Retinal pigment epithelial cell (primary cell): ENCODE results near the gene C1orf198.

Experiments used
- DNase-seq: peaks from one replicate; pipeline ENCODE4 v3.0.0-alpha.2; 2010; ENCODE audit warnings: low read depth
- H3K4me3 ChIP-seq: 2 replicates; pipeline ENCODE4 v1.5.1; 2011; ENCODE audit warnings: mild to moderate bottlenecking, low read length, control low read depth, moderate library complexity
- TF ChIP-seq, protein P1 (sequence below): conservative IDR thresholded peaks from 2 replicates; pipeline ENCODE4 v1.5.1; 2011; ENCODE audit warnings: low read depth, low read length, control low read depth, inconsistent platforms

C1orf198 gene

GRCh38 chr1:230861489-230861888 lies 6.8 kb downstream of the C1orf198 start:
- no peak for DNase-seq
- TF ChIP-seq, protein P1, sequence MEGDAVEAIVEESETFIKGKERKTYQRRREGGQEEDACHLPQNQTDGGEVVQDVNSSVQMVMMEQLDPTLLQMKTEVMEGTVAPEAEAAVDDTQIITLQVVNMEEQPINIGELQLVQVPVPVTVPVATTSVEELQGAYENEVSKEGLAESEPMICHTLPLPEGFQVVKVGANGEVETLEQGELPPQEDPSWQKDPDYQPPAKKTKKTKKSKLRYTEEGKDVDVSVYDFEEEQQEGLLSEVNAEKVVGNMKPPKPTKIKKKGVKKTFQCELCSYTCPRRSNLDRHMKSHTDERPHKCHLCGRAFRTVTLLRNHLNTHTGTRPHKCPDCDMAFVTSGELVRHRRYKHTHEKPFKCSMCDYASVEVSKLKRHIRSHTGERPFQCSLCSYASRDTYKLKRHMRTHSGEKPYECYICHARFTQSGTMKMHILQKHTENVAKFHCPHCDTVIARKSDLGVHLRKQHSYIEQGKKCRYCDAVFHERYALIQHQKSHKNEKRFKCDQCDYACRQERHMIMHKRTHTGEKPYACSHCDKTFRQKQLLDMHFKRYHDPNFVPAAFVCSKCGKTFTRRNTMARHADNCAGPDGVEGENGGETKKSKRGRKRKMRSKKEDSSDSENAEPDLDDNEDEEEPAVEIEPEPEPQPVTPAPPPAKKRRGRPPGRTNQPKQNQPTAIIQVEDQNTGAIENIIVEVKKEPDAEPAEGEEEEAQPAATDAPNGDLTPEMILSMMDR = peak; percentile 29
- H3K4me3 ChIP-seq = no peak overlapping the region

GRCh38 chr1:230860617-230861384 lies 7.5 kb downstream of the C1orf198 start:
- no peak for DNase-seq
- TF ChIP-seq, protein P1 = no peak
- no peak overlapping the region for H3K4me3 ChIP-seq

DNA sequence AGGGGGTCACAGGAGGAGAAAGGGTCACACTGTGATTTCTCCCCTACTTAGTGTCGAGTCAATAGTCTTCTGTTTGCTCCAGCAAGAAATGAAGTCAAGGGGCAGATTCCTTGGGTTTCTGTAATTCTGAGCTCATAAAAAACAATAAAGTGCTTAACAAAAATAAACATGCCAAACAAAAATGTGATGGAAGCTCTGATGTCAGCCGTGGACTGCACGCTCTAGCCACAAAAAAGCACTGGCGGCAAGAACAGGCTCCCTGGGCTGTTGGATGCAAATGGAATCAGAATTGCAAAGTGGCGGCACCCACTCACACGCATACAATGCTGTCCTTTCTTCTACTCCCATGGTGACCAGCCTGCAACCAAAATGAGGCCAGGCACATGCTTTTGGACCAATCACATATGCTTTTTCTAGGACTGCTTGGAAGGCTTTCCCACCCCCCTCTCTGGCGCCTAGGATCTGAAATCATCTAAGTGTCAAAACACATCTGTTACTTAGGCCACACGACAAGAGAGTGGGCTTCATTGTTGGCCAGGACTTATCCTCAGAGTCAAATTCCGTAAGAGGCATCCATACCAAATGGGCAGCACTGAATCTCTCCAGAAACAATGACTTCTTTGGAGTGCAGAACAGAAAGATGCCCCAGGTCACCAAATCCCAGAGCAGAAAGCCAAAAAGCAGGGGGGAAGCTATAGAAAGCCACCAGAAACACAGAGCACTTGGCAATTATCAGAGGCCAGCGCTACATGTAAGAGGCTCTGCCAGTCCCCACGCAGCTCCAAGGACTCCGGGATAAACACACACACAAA lies 9.2 kb downstream of the C1orf198 start:
- TF ChIP-seq, protein P1 = no peak
- H3K4me3 ChIP-seq = no peak overlapping the region
- no peak for DNase-seq

DNA sequence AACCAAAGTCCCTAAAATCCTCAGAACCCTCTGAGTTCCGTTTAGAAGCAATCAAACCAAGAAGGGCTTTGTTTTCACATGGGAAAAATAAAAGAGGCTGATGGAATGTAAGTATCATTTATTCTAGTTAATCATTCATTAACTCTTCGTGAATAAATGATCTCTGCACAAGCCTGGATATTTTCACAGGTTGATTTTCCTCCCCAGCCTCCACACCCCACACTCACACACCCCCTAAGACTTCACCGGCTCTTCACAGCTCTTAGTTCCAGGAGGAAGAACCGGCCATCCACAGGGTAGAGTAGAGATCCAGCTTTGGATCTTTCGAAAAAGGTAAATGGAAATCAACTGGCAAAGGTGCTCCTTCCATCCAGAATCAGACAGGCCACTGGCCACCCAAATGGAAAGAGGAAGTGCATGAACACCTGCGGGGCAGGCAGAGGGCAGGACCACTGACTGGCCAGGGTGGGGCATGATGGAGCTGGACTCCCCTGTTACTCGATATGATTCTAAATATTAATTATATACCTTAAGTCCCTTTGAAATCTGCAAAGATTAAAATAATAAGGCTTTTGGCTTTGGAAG lies 10.0 kb downstream of the C1orf198 start:
- DNase-seq = no peak
- H3K4me3 ChIP-seq = no peak overlapping the region
- TF ChIP-seq, protein P1 = no peak

- no peak overlapping the region for H3K4me3 ChIP-seq
- TF ChIP-seq, protein P1 = no peak
- no peak for DNase-seq
Measured at GRCh38 chr1:230857822-230858221, 10.5 kb downstream of the C1orf198 start.

GRCh38 chr1:230857077-230857476 lies 11.2 kb downstream of the C1orf198 start:
- no peak for DNase-seq
- TF ChIP-seq, protein P1 = no peak
- no peak overlapping the region for H3K4me3 ChIP-seq

DNA sequence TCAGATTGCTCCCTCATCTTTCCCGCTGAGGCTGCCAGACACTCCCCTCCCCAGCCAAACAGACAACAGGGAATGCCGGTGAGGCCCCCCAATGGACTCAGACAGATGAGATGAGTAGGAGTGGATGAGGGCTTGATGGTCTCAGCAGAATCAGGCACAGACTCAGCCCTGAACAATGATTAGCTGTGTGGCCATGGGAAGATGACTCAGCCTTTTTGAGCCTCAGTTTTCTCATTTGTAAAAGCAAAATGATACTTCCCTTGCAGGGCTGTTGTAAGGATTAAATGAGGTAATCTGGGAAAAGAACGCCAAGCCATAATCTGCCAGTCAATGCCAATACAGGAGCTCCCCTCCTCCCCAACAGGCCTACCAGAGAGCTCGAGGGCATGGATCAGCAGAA lies 12.4 kb downstream of the C1orf198 start:
- DNase-seq = no peak
- TF ChIP-seq, protein P1 = no peak

More for the DNA sequence above, 12.4 kb downstream of the C1orf198 start:
- no peak overlapping the region for H3K4me3 ChIP-seq
